NCI-H146 (cell line): ENCODE measurements around the gene PPP1R15A.
A peak's percentile ranks its signal among the peaks of the same experiment; 100 is the strongest.
"Not testable (repeated sequence)": the region's sequence is repeated elsewhere in the genome, so short reads cannot be mapped to it uniquely, and the experiment has no call there.

Experiments
- DNase-seq: peaks from one replicate; lab custom pipeline; 2025; lab: John Stamatoyannopoulos, UW

PPP1R15A gene

GRCh38 chr19:48872182-48872883 lies at the start of gene PPP1R15A:
PPP1R15A (plus strand) TSS chr19:48872421; CDS start chr19:48873234, 813 bp downstream.
- peak; percentile 98 for DNase-seq

DNA sequence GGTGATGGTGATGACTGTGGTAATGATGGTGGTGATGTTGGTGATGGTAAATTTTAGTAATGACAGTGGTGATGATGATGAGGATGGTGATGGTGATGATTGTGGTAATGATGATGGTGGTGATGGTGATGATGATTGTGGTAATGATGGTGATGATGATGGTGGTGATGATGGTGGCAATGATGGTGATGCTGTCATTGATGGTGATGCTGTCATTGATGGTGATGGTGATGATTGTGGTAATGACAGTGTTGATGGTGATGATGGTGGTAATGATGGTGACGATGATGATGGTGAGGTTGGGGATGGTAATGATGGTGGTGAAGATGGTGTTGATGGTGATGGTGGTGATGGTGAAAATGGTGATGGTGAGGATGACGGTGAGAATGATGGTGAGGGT lies 49.7 kb upstream of the PPP1R15A start:
- no peak for DNase-seq

DNA sequence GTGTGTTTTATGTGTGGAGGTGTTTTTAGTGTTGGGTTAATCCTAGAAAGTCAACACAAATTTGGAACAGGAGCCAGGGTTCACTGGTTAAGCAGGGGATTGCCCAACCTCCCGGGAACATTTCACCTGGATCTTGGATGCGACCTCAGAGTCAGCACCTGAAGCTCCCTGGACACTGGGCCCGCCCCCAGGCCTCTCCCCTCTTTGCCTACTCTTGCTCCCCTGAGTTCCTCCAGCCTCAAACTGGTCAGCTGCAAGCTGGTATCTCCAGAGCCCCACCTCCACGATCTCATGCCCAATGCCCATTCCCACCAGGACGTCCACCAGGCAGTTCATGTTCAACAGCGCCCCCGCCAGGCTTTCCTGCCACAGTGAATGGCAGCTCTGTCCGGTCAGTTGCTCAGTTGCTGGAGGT lies 45.6 kb upstream of the PPP1R15A start:
- no peak for DNase-seq

GRCh38 chr19:48830088-48830487 lies 42.1 kb upstream of the PPP1R15A start:
- no peak for DNase-seq

DNA sequence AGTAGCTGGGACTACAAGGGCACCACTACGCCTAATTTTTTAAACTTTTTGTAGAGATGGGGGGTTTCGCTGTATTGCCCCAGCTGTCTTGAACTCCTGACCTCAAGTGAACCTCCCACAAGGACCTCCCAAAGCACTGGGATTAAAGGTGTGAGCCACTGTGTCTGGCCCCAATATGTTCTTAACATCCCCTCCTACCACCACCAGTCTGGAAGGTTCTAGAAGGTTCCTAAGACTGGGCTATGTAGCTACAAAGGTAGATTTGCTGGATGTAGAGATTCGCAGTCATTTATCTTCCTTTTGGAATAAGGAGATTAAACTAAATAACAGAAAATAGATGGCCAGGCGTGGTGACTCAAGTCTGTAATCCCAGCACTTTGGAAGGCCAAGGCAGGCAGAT lies 41.3 kb upstream of the PPP1R15A start:
- no peak for DNase-seq

DNA sequence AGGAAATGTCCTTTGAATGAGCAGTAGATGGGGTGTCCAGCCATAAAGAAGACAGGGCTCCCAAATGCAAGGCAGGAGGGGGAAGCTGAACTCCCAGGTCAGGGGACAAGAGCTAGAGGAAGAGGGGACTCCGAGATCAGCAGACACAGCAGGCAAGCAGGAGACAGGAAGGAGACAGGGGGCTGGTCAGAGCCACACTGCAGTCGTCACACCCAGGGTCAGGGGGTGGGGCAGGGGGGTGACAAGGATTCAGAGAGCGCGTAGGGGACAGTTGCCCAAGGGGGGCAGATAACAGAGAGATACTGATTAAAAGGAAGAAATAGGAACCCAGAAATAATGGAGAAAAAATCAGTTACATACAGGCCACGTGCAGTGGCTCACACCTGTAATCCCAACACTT lies 39.2 kb upstream of the PPP1R15A start:
- no peak for DNase-seq

GRCh38 chr19:48833977-48834376 lies 38.2 kb upstream of the PPP1R15A start:
- DNase-seq = no peak

DNA sequence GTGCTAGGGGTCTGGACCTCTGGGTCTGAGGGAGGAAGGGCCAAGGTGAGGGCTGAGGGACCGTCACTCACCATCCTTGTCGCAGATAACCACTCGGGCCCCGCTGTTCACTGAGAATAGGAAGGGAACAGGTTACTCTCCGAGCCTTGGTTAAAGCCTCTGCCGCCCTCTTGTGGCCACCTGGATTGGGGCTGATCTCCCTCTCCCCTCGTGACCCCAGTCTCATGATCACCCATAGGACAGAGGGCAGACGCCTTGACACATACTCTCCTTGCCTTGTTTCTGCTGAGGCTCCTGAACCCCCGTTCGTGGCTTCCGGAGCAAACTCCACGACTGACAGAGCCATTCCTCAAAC lies 36.5 kb upstream of the PPP1R15A start:
- DNase-seq = peak; percentile 92

DNA sequence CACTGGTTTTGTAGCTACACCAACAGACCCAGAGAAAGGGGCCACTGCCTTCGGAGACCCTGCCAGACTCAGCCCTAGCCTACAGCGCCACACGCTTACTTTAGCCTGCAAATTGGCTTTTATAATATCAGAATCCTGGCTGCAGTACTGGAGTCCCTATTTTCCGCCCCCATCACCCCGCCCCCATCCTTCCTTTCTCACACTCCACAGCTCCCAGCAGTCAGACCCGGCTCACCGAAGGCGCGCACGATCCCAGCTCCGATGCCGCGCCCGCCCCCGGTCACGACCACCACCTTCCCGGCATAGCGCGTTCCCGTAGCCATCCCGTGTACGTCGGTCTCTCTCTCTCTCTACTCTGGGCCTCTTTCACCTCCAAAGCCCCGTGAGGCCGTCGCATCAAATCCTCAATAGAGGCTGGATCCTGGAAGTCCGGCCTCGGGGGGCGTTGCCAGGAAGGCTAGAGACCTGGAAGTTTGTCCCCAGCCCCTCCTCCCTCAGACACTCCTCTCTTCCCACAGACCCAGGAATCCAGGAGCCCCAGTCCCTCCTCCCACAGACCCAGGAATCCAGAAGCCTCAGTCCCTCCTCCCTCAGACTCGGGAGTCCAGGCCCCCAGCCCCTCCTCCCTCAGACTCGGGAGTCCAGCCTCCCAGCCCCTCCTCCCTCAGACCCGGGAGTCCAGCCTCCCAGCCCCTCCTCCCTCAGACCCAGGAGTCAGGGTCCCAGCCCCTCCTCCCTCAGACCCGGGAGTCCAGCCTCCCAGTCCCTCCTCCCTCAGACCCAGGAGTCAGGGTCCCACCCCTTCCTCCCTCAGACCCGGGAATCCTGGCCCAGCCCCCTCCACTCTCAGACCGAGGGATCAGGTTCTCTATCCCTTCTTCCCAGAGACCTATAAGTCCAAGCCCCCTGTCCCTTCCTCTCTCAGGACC lies 35.9 kb upstream of the PPP1R15A start, which contains the start of gene HSD17B14:
TSS of gene HSD17B14 (minus strand) at position 403 of the 929 bp plus-strand sequence. CDS start at position 323, 80 bp downstream.
- peak; percentile 49 for DNase-seq

- peak; percentile 88 for DNase-seq
Measured at GRCh38 chr19:48837051-48837524, 35.1 kb upstream of the PPP1R15A start.

GRCh38 chr19:48837687-48838086 lies 34.5 kb upstream of the PPP1R15A start:
- DNase-seq = peak; percentile 27

- no peak for DNase-seq
Measured at GRCh38 chr19:48841047-48841446, 31.2 kb upstream of the PPP1R15A start.

DNA sequence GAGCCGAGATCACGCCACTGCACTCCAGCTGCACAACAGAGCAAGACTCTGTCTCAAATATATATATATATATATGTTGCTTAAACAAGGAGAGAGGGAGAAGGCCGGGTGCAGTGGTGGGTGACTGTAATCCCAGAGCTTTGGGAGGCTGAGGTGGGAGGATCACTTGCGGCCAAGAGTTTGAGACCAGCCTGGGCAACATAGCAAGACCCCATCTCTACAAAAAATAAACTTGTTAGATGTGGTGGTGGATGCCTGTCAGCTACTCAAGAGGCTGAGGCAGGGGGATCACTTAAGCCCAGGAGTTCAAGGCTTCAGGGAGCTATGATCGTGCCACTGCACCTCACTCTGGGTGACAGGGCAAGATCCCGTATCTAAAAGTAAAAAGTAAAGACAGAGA lies 30.6 kb upstream of the PPP1R15A start:
- no peak for DNase-seq

DNA sequence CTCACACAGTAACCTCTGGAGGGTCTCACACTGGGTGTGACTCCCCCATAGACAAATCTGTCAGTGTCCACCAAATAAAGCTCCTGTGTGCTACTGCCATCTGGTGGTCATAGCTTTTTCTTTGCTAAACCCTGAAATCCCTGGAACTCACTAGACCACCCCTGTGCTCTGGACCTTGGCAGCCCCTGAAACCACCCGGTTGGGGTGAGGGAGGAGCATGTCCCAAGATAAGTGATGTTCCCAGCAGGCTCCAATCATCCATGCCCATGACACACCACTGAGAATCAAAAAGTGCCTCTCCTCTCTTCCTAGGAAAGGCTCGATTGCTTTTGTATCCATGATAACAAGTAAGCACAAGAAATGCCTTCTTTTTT lies 29.4 kb upstream of the PPP1R15A start:
- peak; percentile 52 for DNase-seq

DNA sequence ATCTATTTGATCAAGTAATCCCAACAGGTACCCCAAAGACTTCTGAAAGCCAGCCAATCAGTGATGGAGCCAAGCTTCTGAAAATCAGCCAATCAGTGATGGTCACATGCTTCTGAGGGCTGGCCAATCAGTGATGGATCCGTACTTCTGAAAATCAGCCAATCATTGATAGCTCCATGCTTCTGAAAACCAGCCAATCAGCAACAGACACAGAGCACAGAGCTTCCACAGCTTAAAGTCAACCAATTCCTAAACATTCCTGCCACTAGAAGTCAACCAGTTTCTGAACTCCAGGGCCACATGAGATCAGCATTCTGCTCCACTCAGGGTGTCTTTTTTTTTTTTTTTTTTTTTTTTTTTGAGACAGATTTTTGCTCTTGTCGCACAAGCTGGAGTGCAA lies 27.7 kb upstream of the PPP1R15A start:
- no peak for DNase-seq

DNA sequence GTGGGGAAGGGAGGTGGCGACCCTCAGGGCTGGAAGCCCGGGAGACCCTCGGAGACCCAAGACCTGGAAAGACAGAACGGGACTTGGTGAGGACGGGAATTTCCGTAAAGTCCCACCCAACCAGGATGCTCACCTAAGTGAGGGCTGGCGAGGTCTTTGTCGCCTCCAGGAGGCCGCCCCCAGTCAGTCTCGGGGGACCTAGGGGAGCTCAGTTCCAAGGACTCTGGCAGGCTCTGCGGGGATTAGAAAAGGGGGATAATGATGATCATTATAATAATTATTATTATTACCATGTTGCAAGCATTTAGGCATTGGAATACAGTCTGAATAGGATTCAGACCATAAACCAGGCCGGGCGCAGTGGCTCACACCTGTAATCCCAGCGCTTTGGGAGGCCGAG lies 26.8 kb upstream of the PPP1R15A start:
- DNase-seq = no peak

- not testable (repeated sequence) for DNase-seq
Measured at GRCh38 chr19:48846659-48847058, 25.6 kb upstream of the PPP1R15A start.

DNA sequence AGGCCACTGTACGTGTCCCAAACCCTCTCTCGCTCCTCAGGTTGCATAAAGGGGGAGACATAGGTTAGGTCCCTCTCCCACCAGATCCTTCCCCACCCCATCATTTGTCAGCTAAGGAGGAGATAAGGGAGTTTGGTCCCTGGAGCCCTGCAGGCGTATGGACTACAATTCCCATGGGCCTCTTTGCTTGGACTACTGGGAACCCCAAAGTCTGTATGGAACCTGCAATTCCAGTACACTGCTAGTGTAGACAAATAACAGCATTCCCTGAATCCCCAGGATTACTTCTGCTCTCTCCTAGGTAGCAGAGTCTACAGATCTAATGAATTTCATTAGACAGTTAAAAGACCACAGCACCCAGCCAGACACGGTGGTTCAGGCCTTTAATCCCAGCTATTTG lies 19.9 kb upstream of the PPP1R15A start:
- no peak for DNase-seq

DNA sequence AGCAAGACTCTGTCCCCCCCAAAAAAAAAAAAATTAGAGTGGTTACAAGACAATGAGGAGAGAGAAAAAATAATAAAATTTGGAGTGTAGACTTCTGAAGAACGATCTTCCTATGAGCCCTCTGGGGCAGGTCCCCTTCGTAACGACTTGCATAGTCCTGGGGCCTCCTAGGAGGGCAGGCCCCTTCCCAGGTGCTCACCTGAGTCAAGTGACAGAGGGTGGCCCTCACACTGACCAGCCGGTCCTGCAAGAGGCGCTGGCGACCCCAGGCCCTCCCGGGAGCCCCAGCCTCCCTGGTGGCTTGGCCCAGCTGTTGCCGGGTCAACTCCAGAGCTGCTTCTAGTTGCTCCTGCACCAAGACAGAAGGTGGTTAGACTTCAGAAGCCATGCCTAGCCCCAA lies 18.7 kb upstream of the PPP1R15A start:
- no peak for DNase-seq

DNA sequence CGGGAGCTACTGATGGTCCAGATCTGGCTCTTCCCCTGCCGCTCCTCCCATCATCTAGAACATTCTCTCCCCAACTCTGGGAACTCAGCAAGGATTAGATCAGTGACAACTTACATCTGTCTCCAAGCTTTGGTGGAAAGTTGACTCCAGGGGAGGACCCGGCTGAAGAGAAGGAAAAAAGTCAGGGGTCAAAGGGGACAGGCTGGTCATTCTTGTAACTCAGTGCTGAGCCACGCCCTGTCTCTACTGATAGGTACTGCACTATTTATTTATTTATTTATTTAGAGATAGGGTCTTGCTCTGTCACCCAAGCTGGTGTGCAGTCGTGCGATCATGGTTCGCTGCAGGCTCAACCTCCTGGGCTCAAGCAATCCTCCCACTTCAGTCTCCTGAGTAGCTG lies 18.1 kb upstream of the PPP1R15A start:
- no peak for DNase-seq

- no peak for DNase-seq
Measured at GRCh38 chr19:48856921-48857320, 15.3 kb upstream of the PPP1R15A start.

DNA sequence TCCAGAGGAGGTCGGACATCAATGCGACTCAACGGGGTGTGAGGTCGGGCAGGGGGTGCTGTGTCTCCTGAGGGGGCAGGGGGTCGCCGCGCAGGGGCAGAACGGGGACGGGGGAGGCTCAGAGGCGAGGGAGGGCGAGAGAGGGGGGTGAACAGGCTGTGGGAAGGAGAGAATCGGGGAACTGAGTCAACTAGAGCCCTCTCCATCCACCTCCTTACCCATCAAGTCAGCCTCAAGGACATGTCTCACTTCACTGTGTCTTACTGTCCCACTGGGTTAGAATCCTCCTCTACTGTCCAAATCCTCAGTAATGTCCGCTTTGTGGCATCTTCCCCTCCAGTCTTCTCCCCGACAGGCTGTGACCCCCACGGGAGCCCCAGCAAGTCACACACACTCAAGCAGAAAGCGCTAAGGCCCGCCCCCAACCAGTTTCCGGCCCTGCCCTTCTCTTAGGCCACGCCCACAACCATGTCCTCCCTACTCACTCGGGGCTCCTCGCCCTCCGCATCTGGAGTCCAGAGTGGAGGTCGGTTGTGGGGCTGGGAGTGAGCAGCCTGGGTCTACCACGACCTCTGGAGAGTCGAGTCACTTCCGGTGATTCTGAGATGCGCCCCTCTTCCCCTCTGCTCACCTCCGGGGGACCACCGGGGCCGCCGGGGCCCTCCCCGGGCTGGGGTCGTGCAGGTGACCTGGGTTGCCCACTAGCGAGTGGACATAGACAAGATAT lies 13.1 kb upstream of the PPP1R15A start:
- DNase-seq = no peak
